ENCODE measurements around the gene SYT9. TPM values are rescaled to one million over a fixed set of nuclear protein-coding genes. Genes with fewer than 3 reads are reported as not detected.

Gene SYT9
- polyA plus RNA-seq, 2 of the 4 experiments (the other 2 are of a cell fraction) = 0.10 TPM; not detected in 1

DNA sequence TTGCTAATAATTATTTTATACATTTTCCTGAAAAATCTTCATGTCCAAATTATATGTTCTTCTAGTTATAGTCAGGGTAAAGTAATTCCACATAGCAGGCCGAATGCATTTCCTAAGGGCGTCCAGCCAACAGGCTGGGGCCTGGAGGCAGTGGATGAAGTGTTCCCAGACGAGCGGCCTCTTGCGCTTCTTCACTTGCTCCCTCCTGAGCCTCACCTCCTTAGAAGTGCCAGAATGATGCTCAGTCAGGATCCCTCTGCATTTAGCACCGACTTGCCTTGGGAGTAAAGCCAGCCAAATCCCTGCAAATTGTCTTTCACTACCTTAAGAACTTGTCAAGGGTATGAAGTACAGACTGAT, 235.1 kb downstream of the SYT9 start:
- 48% methylated on average over 6 of the region's 6 CpGs for WGBS (ENCODE audit: missing lambda C conversion rate)
- ChIA-PET POLR2A (no interaction called here), CTCF (no interaction called here)
- TF ChIP-seq HOXB5 (CRISPR knock-in tag; IDR thresholded peaks at IDR 0.05) (no peak), RFX5 (IDR thresholded peaks at IDR 0.05) (no peak), RCOR1 (IDR thresholded peaks at IDR 0.05; ENCODE audit: low read depth, low read length) (no peak), JUNB (IDR thresholded peaks at IDR 0.05) (no peak), SREBF2 (IDR thresholded peaks at IDR 0.05) (no peak), RNF2 (IDR thresholded peaks at IDR 0.05; ENCODE audit: borderline replicate concordance, low read depth) (no peak), MAFK (IDR thresholded peaks at IDR 0.05; ENCODE audit: partially characterized antibody) (no peak), MYC (IDR thresholded peaks at IDR 0.05; ENCODE audit: borderline replicate concordance, low read length) (no peak)
- TF ChIP-seq, protein P1, sequence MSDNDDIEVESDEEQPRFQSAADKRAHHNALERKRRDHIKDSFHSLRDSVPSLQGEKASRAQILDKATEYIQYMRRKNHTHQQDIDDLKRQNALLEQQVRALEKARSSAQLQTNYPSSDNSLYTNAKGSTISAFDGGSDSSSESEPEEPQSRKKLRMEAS (IDR thresholded peaks at IDR 0.05) = no peak
- Histone ChIP-seq H3K4me2 (no peak overlapping the region), H3K9me3 (no peaks in the 10 kb centered on the region), H3K4me1 (peaks cover 6% of the 10 kb centered on the region; the same call in 1 of the 3 replicates), H3K27ac (no peak overlapping the region), H3K4me3 (no peak overlapping the region)
- no peak for FAIRE-seq
- DNase-seq (ENCODE audit: low read depth in 1 of 2, low spot score in 1 of 2) = no peak
- ATAC-seq = no peak

DNA sequence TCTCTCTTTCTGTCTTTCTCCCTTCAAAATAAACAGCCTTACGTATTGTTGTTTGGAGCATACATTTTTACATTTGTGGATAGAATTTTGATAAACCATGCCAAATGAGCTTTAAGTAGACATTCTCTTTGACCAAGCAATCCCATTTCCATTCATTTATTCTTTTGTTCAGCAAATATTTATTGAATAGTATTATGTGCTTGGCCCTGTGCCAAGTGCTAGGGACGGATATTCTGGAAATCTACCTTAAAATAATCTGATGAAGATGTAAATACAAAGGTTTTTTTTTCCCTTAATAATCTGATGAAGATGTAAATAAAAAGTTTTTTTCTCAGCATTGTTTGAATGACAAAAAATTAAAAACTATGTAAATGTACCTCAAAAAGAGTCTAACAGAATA, 235.7 kb downstream of the SYT9 start:
- ChIA-PET POLR2A (no interaction called here), CTCF (no interaction called here)
- Histone ChIP-seq H3K4me1 (peaks cover 6% of the 10 kb centered on the region; the same call in 1 of the 3 replicates), H3K27ac (no peak overlapping the region), H3K4me2 (no peak overlapping the region), H3K9me3 (no peaks in the 10 kb centered on the region), H3K4me3 (no peak overlapping the region)
- 51% methylated on average over 2 of the region's 2 CpGs for WGBS (ENCODE audit: missing lambda C conversion rate)
- TF ChIP-seq HOXA7 (CRISPR knock-in tag; IDR thresholded peaks at IDR 0.05) (no peak), BHLHE40 (IDR thresholded peaks at IDR 0.05; ENCODE audit: low read depth, low read length) (no peak), EP300 (IDR thresholded peaks at IDR 0.05) (no peak), POLR2AphosphoS2 (conservative IDR thresholded peaks at IDR 0.05; ENCODE audit: low read length) (no peak), KDM1A (IDR thresholded peaks at IDR 0.05; ENCODE audit: low read depth) (no peak), ZNF302 (CRISPR knock-in tag; IDR thresholded peaks at IDR 0.05) (no peak), FOXS1 (CRISPR knock-in tag; IDR thresholded peaks at IDR 0.05) (no peak), RCOR1 (IDR thresholded peaks at IDR 0.05; ENCODE audit: low read depth, low read length) (no peak), MAFK (IDR thresholded peaks at IDR 0.05; ENCODE audit: partially characterized antibody) (no peak), CBX2 (IDR thresholded peaks at IDR 0.05; ENCODE audit: borderline replicate concordance, low read depth) (no peak), RAD21 (conservative IDR thresholded peaks at IDR 0.05 in 1 of 2, IDR thresholded peaks at IDR 0.05 in 1 of 2) (no peak), ZC3H11A (IDR thresholded peaks at IDR 0.05) (no peak), POLR2A (IDR thresholded peaks at IDR 0.05; ENCODE audit: low read length) (no peak), MAZ (IDR thresholded peaks at IDR 0.05; ENCODE audit: borderline replicate concordance, low read depth, low read length) (no peak)
- TF ChIP-seq, protein P2, sequence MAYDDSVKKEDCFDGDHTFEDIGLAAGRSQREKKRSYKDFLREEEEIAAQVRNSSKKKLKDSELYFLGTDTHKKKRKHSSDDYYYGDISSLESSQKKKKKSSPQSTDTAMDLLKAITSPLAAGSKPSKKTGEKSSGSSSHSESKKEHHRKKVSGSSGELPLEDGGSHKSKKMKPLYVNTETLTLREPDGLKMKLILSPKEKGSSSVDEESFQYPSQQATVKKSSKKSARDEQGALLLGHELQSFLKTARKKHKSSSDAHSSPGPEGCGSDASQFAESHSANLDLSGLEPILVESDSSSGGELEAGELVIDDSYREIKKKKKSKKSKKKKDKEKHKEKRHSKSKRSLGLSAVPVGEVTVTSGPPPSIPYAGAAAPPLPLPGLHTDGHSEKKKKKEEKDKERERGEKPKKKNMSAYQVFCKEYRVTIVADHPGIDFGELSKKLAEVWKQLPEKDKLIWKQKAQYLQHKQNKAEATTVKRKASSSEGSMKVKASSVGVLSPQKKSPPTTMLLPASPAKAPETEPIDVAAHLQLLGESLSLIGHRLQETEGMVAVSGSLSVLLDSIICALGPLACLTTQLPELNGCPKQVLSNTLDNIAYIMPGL (CRISPR knock-in tag; IDR thresholded peaks at IDR 0.05; ENCODE audit: borderline replicate concordance) = no peak
- TF ChIP-seq, protein P1 (IDR thresholded peaks at IDR 0.05) = no peak
- ATAC-seq (no peak), DNase-seq (ENCODE audit: low read depth in 1 of 2, low spot score in 1 of 2) (no peak), FAIRE-seq (no peak)

DNA sequence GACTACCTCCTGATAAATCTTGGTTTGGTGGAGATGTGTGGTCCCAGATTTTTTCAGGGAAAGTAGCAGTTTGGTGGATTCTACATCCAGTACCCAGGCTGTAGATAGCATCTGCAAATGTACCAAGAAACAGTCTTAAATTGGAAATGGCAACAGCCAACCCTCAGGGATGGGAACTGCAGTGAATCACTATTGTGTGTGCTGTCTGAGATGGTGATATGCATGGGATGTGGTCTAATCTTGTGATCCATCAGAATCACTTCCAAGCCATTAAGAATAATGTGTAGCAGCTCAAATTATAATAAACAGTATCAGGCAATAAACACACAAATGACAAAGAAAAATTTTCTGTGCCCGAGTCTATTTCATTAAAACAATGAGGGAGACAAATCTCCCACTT, 237.0 kb downstream of the SYT9 start:
- peaks cover 6% of the 10 kb centered on the region; the same call in 1 of the 3 replicates for H3K4me1 ChIP-seq
- 5% methylated on average over 1 of the region's 1 CpG for WGBS (ENCODE audit: missing lambda C conversion rate)
- no peaks in the 10 kb centered on the region for H3K9me3 ChIP-seq
- H3K4me2 ChIP-seq = no peak overlapping the region
- TF ChIP-seq, protein P3, sequence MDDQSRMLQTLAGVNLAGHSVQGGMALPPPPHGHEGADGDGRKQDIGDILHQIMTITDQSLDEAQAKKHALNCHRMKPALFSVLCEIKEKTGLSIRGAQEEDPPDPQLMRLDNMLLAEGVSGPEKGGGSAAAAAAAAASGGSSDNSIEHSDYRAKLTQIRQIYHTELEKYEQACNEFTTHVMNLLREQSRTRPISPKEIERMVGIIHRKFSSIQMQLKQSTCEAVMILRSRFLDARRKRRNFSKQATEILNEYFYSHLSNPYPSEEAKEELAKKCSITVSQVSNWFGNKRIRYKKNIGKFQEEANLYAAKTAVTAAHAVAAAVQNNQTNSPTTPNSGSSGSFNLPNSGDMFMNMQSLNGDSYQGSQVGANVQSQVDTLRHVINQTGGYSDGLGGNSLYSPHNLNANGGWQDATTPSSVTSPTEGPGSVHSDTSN (IDR thresholded peaks at IDR 0.05) = no peak
- TF ChIP-seq FOXS1 (CRISPR knock-in tag; IDR thresholded peaks at IDR 0.05) (no peak), CHD4 (IDR thresholded peaks at IDR 0.05; ENCODE audit: borderline replicate concordance) (no peak), CEBPB (IDR thresholded peaks at IDR 0.05) (no peak)
- TF ChIP-seq, protein P1 (IDR thresholded peaks at IDR 0.05) = no peak
- POLR2A ChIA-PET = no interaction called here
- no peak overlapping the region for H3K4me3 ChIP-seq
- ATAC-seq (no peak), DNase-seq (ENCODE audit: low read depth in 1 of 2, low spot score in 1 of 2) (no peak), FAIRE-seq (no peak)
- CTCF ChIA-PET = no interaction called here
- no peak overlapping the region for H3K27ac ChIP-seq

Measured in A549 (cell line).